ENCODE data around the gene STAT4.
"Not testable (repeated sequence)": the region's sequence is repeated elsewhere in the genome, so short reads cannot be mapped to it uniquely, and the experiment has no call there.

STAT4 gene

GRCh38 chr2:191013932-191014652 lies 136.7 kb downstream of the STAT4 start, which contains the start of gene STAT1:
TSS of gene STAT1 (minus strand) at chr2:191014171. CDS start at chr2:191010003, 4,168 bp downstream.
- peak; percentile 71 for DNase-seq (ENCODE audit: low read depth)

GRCh38 chr2:191013682-191013931 lies 137.2 kb downstream of the STAT4 start:
- no peak for DNase-seq (ENCODE audit: low read depth)

GRCh38 chr2:191012845-191013681 lies 137.7 kb downstream of the STAT4 start:
- DNase-seq (ENCODE audit: low read depth), result no peak

- DNase-seq (ENCODE audit: low read depth), result no peak
These were observed 138.4 kb downstream of the STAT4 start for GRCh38 chr2:191012346-191012745.

GRCh38 chr2:191010887-191011885 lies 139.6 kb downstream of the STAT4 start:
- DNase-seq (ENCODE audit: low read depth), result no peak

GRCh38 chr2:191009541-191010374 lies 141.0 kb downstream of the STAT4 start:
- DNase-seq (ENCODE audit: low read depth), result no peak

GRCh38 chr2:191008286-191008685 lies 142.5 kb downstream of the STAT4 start:
- no peak for DNase-seq (ENCODE audit: low read depth)

- DNase-seq (ENCODE audit: low read depth), result no peak
These were observed 143.6 kb downstream of the STAT4 start for GRCh38 chr2:191006997-191007783.

GRCh38 chr2:191006297-191006696 lies 144.5 kb downstream of the STAT4 start:
- DNase-seq (ENCODE audit: low read depth), result no peak

- DNase-seq (ENCODE audit: low read depth), result no peak
These were observed 147.1 kb downstream of the STAT4 start for GRCh38 chr2:191003405-191004309.

- no peak for DNase-seq (ENCODE audit: low read depth)
These were observed 149.2 kb downstream of the STAT4 start for GRCh38 chr2:191001624-191002023.

- DNase-seq (ENCODE audit: low read depth), result no peak
These were observed 149.8 kb downstream of the STAT4 start for GRCh38 chr2:191001032-191001431.

- DNase-seq (ENCODE audit: low read depth), result no peak
These were observed 150.7 kb downstream of the STAT4 start for GRCh38 chr2:190999949-191000665.

GRCh38 chr2:190999058-190999457 lies 151.7 kb downstream of the STAT4 start:
- DNase-seq (ENCODE audit: low read depth), result no peak

- DNase-seq (ENCODE audit: low read depth), result no peak
These were observed 153.2 kb downstream of the STAT4 start for GRCh38 chr2:190997526-190998113.

GRCh38 chr2:190996947-190997346 lies 153.8 kb downstream of the STAT4 start:
- no peak for DNase-seq (ENCODE audit: low read depth)

- DNase-seq (ENCODE audit: low read depth), result no peak
These were observed 154.4 kb downstream of the STAT4 start for GRCh38 chr2:190996338-190996946.

- DNase-seq (ENCODE audit: low read depth), result not testable (repeated sequence)
These were observed 155.5 kb downstream of the STAT4 start for GRCh38 chr2:190995315-190995714.

Data from GM04503 (cell line).